GM06990 (cell line): ENCODE results near the gene PLB1.

Experiments used
- DNase-seq: peaks from one replicate; pipeline ENCODE4 v3.0.0-alpha.2; 2011; ENCODE audit not compliant: insufficient read length; ENCODE audit errors: extremely low read depth
- H3K27me3 ChIP-seq: replicated peaks from 2 replicates; pipeline ENCODE4 v1.6.0; 2011; ENCODE audit warnings: low read length; ENCODE audit not compliant: control insufficient read depth, insufficient read depth
- H3K36me3 ChIP-seq: 2 replicates; pipeline ENCODE4 v1.5.1; 2011; ENCODE audit warnings: low read length; ENCODE audit not compliant: control insufficient read depth, insufficient read depth
- H3K4me3 ChIP-seq: replicated peaks from 2 replicates; pipeline ENCODE4 v1.5.1; 2011; ENCODE audit warnings: low read depth, mild to moderate bottlenecking, control low read depth, low read length
- CTCF ChIP-seq: IDR thresholded peaks from 2 replicates; pipeline ENCODE4 v1.5.1; 2011; ENCODE audit warnings: low read length, control low read depth, mild to moderate bottlenecking, inconsistent platforms; ENCODE audit not compliant: insufficient read depth, poor library complexity, severe bottlenecking

The PLB1 gene

DNA sequence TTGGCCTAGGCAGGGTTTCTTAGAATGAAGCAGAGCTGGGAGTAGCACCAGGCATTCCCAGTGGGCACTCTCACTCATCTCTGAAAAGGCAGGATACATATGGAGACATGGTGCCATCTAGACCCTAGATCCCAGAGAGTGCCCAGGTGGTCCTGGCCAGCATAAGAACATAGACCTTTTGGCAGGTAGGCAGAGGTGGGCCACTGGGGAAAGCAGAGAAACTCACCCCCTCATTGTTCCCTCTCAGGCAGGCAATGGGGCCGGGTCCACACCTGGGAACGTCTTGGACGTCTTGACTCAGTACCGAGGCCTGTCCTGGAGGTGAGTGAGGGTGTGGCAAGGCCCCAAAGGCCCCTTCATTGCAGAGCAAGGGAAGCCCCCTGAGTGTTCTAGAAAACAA lies 69.2 kb downstream of the PLB1 start:
- Histone ChIP-seq H3K27me3 (no peaks in the 10 kb centered on the region), H3K36me3 (no peaks in the 10 kb centered on the region), H3K4me3 (no peak overlapping the region)
- no peak for TF ChIP-seq CTCF
- no peak for DNase-seq

- no peak for DNase-seq
- no peak overlapping the region for H3K4me3 ChIP-seq
- TF ChIP-seq CTCF, result no peak
- H3K27me3 ChIP-seq, result no peaks in the 10 kb centered on the region
- no peaks in the 10 kb centered on the region for H3K36me3 ChIP-seq
Measured at GRCh38 chr2:28565720-28566295, 69.9 kb downstream of the PLB1 start.

- TF ChIP-seq CTCF, result peak; percentile 100
- no peaks in the 10 kb centered on the region for H3K36me3 ChIP-seq
- H3K4me3 ChIP-seq, result peak overlapping the region; percentile 65
- peak; percentile 85 for DNase-seq
- H3K27me3 ChIP-seq, result no peaks in the 10 kb centered on the region
Measured at GRCh38 chr2:28566521-28567041, 70.7 kb downstream of the PLB1 start.

DNA sequence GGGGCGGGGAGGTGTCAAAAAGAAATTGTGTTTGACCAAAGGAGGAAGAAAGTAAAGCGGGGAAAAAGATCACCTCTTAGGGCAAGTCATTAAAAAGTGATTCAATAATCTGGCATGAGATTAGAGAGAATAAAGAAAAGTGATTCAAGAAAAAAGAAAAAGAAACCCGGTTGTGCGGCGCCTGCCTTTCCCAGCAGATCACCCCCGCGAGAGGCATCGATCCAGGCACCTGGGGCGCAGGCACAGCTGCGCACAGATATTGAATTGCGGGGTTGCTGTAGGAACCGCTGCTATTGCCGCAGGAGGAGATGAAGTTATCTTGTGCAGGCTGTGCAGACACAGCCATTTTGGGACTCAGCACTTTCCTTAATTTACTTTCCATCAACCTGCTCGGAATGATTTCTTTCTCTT lies 71.2 kb downstream of the PLB1 start:
- H3K36me3 ChIP-seq, result no peaks in the 10 kb centered on the region
- DNase-seq, result no peak
- no peak for TF ChIP-seq CTCF
- no peaks in the 10 kb centered on the region for H3K27me3 ChIP-seq
- peak overlapping the region; percentile 65 for H3K4me3 ChIP-seq

DNA sequence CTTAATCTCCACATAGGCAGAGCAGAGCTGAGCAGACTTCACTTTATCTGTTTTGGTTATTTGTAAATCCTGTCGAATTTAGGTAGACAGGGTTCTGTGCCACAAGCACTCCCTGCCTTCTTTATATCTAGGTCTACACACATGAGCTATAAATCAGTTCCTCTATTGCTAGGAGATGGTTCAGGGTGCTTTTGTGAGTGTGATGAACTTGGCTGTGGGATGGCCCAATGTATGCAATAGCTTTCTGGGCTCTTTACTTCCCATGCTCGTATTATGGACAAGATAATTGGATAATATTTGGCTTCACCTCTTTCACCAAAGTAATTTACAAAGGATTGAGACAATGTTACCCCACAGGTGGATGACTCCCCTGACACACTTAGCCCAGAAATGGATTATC lies 72.2 kb downstream of the PLB1 start:
- H3K36me3 ChIP-seq, result no peaks in the 10 kb centered on the region
- no peak overlapping the region for H3K4me3 ChIP-seq
- no peaks in the 10 kb centered on the region for H3K27me3 ChIP-seq
- no peak for DNase-seq
- no peak for TF ChIP-seq CTCF

DNA sequence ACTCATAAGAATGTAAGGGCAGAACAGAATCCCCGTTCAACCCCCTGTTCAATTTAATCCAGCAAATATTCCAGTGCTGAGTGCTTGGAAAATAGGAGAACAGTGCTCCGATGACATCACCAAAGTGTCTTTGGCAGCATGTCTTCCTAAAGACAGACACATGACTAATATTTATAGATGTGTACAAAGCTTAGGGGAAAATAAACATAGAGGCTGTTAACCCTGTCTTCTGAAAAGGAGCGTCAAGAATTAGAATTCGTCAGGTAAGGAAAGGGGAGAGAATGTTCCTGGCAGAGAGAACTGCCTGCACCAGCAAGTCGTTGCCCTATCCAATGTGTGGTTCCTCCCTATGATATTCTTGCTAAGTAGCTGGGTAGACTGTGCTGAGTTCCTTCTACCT lies 72.7 kb downstream of the PLB1 start:
- H3K36me3 ChIP-seq, result no peaks in the 10 kb centered on the region
- no peak overlapping the region for H3K4me3 ChIP-seq
- no peak for TF ChIP-seq CTCF
- H3K27me3 ChIP-seq, result no peaks in the 10 kb centered on the region
- no peak for DNase-seq
